NT2/D1 (cell line): Measurements from ENCODE around the gene ANGPTL7.

Source experiments
- SUZ12 ChIP-seq: IDR thresholded peaks from 2 replicates; pipeline ENCODE4 v1.6.1; 2011; ENCODE audit not compliant: insufficient read length, insufficient read depth; ENCODE audit errors: extremely low read depth
- YY1 ChIP-seq: IDR thresholded peaks from 2 replicates; pipeline ENCODE4 v1.6.1; 2011; ENCODE audit not compliant: insufficient read length, insufficient read depth

- TF ChIP-seq YY1 = no peak
- TF ChIP-seq SUZ12 = no peak
These were observed 30.9 kb upstream of the ANGPTL7 start for GRCh38 chr1:11158291-11158690.
